ENCODE measurements around the gene REC8. TPM values are rescaled to one million over a fixed set of nuclear protein-coding genes. Genes with fewer than 3 reads are reported as not detected.

The REC8 gene
- polyA plus RNA-seq, 1 donor (not counting 4 experiments of a cell fraction or from before 2014, with no cell fraction given): 6.3 TPM

DNA sequence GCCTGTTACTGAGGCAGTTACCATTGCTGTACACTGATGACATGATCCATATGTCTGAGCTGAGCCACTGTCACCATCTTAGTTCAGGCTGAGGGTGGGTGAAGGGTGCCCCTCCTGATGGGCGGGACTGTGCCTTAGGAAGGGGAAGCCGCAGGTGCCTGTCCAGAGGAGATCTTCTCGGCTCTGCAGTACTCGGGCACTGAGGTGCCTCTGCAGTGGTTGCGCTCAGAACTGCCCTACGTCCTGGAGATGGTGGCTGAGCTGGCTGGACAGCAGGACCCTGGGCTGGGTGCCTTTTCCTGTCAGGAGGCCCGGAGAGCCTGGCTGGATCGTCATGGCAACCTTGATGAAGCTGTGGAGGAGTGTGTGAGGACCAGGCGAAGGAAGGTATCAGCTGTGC lies 20.9 kb upstream of the REC8 start:
- no peak for TF ChIP-seq EZH2 (IDR thresholded peaks at IDR 0.05; ENCODE audit: low read length)
- TF ChIP-seq, protein P1, sequence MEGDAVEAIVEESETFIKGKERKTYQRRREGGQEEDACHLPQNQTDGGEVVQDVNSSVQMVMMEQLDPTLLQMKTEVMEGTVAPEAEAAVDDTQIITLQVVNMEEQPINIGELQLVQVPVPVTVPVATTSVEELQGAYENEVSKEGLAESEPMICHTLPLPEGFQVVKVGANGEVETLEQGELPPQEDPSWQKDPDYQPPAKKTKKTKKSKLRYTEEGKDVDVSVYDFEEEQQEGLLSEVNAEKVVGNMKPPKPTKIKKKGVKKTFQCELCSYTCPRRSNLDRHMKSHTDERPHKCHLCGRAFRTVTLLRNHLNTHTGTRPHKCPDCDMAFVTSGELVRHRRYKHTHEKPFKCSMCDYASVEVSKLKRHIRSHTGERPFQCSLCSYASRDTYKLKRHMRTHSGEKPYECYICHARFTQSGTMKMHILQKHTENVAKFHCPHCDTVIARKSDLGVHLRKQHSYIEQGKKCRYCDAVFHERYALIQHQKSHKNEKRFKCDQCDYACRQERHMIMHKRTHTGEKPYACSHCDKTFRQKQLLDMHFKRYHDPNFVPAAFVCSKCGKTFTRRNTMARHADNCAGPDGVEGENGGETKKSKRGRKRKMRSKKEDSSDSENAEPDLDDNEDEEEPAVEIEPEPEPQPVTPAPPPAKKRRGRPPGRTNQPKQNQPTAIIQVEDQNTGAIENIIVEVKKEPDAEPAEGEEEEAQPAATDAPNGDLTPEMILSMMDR (optimal IDR thresholded peaks at IDR 0.05 in 1 of 3, IDR thresholded peaks at IDR 0.05 in 1 of 3, conservative IDR thresholded peaks at IDR 0.05 in 1 of 3; ENCODE audit: extremely low read depth in 1 of 3, insufficient read depth in 2 of 3, low read length in 3 of 3): no peak
- H3K4me3 ChIP-seq (ENCODE audit: control insufficient read depth in 2 of 3, extremely low read depth in 1 of 3, insufficient read depth in 2 of 3, low read depth in 1 of 3, low read length in 3 of 3): no peak overlapping the region
- no peak overlapping the region for H3K4me2 ChIP-seq (ENCODE audit: control insufficient read depth, extremely low read depth, insufficient read depth, low read depth, low read length)
- no peak for DNase-seq (ENCODE audit: low read depth, low spot score)
- peaks cover 37 to 52% of the 10 kb centered on the region in 2 experiments for H3K36me3 ChIP-seq (ENCODE audit: control insufficient read depth in 2 of 2, extremely low read depth in 1 of 2, insufficient read depth in 2 of 2, low read length in 2 of 2)
- H3K4me1 ChIP-seq (ENCODE audit: control insufficient read depth, extremely low read depth, insufficient read depth, low read length): peaks cover 11% of the 10 kb centered on the region
- H3K27ac ChIP-seq (ENCODE audit: control insufficient read depth, insufficient read depth, low read length): no peak overlapping the region
- dilution Hi-C loops (cut with MboI; ENCODE audit: extremely low pct_ligation_motif_present, low sequenced_read_pairs): no loop called here
- H3K9ac ChIP-seq (ENCODE audit: control insufficient read depth, extremely low read depth, insufficient read depth, low read length): no peak overlapping the region
- FAIRE-seq: no peak
- no peaks in the 10 kb centered on the region for H3K9me1 ChIP-seq (ENCODE audit: control insufficient read depth, extremely low read depth, insufficient read depth, low read length)
- no peak overlapping the region for H2AFZ ChIP-seq (ENCODE audit: control insufficient read depth, low read length)
- H4K20me1 ChIP-seq (ENCODE audit: control insufficient read depth, extremely low read depth, insufficient read depth, low read length): no peaks in the 10 kb centered on the region
- H3K79me2 ChIP-seq (ENCODE audit: control insufficient read depth, insufficient read depth, low read length): peaks cover 42% of the 10 kb centered on the region
- no peaks in the 10 kb centered on the region for H3K9me3 ChIP-seq (ENCODE audit: control insufficient read depth, low read depth, low read length)
- H3K27me3 ChIP-seq (ENCODE audit: control insufficient read depth, extremely low read depth, insufficient read depth, low read length): no peaks in the 10 kb centered on the region

- no peak overlapping the region for H3K9ac ChIP-seq (ENCODE audit: control insufficient read depth, extremely low read depth, insufficient read depth, low read length)
- H3K27ac ChIP-seq (ENCODE audit: control insufficient read depth, insufficient read depth, low read length): no peak overlapping the region
- TF ChIP-seq, protein P1 (optimal IDR thresholded peaks at IDR 0.05 in 1 of 3, IDR thresholded peaks at IDR 0.05 in 1 of 3, conservative IDR thresholded peaks at IDR 0.05 in 1 of 3; ENCODE audit: extremely low read depth in 1 of 3, insufficient read depth in 2 of 3, low read length in 3 of 3): no peak
- TF ChIP-seq EZH2 (IDR thresholded peaks at IDR 0.05; ENCODE audit: low read length): no peak
- no peak overlapping the region for H3K4me2 ChIP-seq (ENCODE audit: control insufficient read depth, extremely low read depth, insufficient read depth, low read depth, low read length)
- no peaks in the 10 kb centered on the region for H3K9me1 ChIP-seq (ENCODE audit: control insufficient read depth, extremely low read depth, insufficient read depth, low read length)
- peaks cover 11% of the 10 kb centered on the region for H3K4me1 ChIP-seq (ENCODE audit: control insufficient read depth, extremely low read depth, insufficient read depth, low read length)
- H3K27me3 ChIP-seq (ENCODE audit: control insufficient read depth, extremely low read depth, insufficient read depth, low read length): no peaks in the 10 kb centered on the region
- no peak for FAIRE-seq
- peaks cover 42% of the 10 kb centered on the region for H3K79me2 ChIP-seq (ENCODE audit: control insufficient read depth, insufficient read depth, low read length)
- no peaks in the 10 kb centered on the region for H3K9me3 ChIP-seq (ENCODE audit: control insufficient read depth, low read depth, low read length)
- H2AFZ ChIP-seq (ENCODE audit: control insufficient read depth, low read length): no peak overlapping the region
- H3K4me3 ChIP-seq (ENCODE audit: control insufficient read depth in 2 of 3, extremely low read depth in 1 of 3, insufficient read depth in 2 of 3, low read depth in 1 of 3, low read length in 3 of 3): no peak overlapping the region
- DNase-seq (ENCODE audit: low read depth, low spot score): no peak
- H3K36me3 ChIP-seq (ENCODE audit: control insufficient read depth in 2 of 2, extremely low read depth in 1 of 2, insufficient read depth in 2 of 2, low read length in 2 of 2): peaks cover 40 to 56% of the 10 kb centered on the region in 2 experiments
- H4K20me1 ChIP-seq (ENCODE audit: control insufficient read depth, extremely low read depth, insufficient read depth, low read length): no peaks in the 10 kb centered on the region
- dilution Hi-C loops (cut with MboI; ENCODE audit: extremely low pct_ligation_motif_present, low sequenced_read_pairs): no loop called here
These were observed 20.3 kb upstream of the REC8 start for GRCh38 chr14:24151404-24152080.

Data from keratinocyte (primary cell).